Raji (cell line): Measurements from ENCODE around the gene ALKBH4.

Source experiments
- POLR2A ChIP-seq: IDR thresholded peaks from 2 replicates; pipeline ENCODE4 v1.6.1; 2011; ENCODE audit warnings: low read depth, low read length, control low read depth; ENCODE audit not compliant: insufficient read depth

Gene ALKBH4

DNA sequence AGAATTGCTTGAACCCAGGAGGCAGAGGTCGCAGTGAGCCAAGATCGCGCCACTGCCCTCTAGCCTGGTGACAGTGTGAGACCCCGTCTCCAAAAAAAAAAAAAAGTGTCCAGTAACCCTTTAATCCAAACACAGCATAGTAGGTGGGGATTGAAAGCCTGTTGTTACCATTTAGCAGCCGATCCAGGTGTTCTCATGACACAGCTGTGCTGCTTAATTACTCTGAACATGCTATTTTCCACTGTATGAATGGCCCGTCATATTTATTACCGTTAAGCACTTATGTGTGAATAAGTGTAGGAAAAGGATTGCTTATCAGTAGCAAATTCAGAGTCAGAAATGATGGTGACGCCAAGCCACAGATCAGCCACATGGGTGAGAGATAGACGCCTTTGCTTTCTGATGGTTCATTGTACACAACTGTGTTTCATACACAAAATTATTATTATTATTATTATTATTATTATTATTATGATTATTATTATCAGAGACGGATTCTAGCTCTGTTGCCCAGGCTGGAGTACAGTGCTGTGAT lies 42.9 kb downstream of the ALKBH4 start:
- TF ChIP-seq POLR2A = no peak

GRCh38 chr7:102418592-102418991 lies 46.1 kb downstream of the ALKBH4 start:
- TF ChIP-seq POLR2A = no peak

DNA sequence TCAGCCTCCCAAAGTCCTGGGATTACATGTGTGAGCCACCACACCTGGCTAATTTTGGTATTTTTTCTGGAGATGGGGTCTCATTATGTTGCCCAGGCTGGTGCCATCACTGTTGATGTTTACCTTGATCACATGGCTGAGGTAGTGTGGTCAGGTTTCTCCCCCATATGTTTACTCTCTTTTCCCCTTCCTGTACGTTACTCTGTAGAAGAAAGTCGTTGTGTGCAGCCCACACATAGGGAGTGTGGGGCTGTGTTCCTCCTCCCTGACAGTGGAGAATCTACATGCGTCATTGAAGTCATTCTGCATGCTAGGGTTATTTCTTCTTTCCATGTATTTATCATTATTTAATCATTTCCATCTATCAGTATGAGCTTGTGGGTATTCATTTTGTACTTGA lies 47.6 kb downstream of the ALKBH4 start:
- TF ChIP-seq POLR2A = no peak

DNA sequence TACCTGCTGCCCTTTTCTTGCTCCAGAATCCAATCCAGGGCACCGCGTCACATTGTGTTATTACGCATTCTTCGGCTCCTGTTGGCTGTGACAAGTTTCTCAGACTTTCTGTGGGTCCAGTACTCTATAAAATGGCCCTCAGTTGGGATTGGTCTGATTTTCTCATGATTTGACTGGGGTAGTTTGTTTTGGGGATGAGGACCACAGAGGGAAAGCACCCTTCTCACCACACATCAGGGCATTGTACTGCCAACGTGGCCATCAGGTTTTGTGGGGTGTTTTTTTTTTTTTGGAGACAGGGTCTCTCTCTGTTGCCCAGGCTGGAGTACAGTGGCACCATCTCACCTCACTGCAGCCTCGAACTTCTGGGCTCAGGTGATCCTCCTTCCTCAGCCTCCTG lies 48.3 kb downstream of the ALKBH4 start:
- no peak for TF ChIP-seq POLR2A

DNA sequence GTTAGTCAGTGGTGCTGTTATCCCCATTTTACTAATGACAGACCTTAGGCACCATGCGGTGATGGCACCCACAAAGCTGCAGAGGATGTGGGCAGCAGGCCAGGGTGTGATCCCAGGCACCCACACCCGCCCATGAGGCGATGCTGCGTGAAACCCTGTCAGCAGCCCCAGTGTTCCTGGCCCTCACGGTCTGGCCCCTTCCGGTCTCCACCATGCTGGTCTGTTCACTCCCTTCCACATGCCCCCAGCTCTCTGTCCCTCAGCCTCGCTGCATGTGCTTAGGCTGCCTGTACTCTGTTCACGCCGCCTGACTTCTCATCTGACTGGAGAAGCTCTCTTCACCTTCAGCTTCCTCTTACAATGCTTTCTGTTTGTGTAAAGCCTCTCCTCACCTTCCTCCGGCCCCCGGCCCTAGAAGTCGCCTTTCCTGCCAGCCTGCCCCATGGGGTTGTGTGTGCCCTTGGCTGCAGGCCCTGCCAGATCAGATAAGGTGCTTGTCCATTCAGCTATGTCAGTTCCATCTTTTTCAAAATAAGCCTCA lies 48.9 kb downstream of the ALKBH4 start:
- TF ChIP-seq POLR2A = peak; percentile 41; the same call in 1 of the 2 replicates

GRCh38 chr7:102413611-102414010 lies 51.1 kb downstream of the ALKBH4 start:
- TF ChIP-seq POLR2A = no peak

GRCh38 chr7:102413091-102413490 lies 51.6 kb downstream of the ALKBH4 start:
- no peak for TF ChIP-seq POLR2A

- no peak for TF ChIP-seq POLR2A
Observed at GRCh38 chr7:102412548-102412947, 52.1 kb downstream of the ALKBH4 start.

- TF ChIP-seq POLR2A = no peak
Observed at GRCh38 chr7:102410918-102411317, 53.7 kb downstream of the ALKBH4 start.

- TF ChIP-seq POLR2A = no peak
Observed at GRCh38 chr7:102410123-102410522, 54.5 kb downstream of the ALKBH4 start.

DNA sequence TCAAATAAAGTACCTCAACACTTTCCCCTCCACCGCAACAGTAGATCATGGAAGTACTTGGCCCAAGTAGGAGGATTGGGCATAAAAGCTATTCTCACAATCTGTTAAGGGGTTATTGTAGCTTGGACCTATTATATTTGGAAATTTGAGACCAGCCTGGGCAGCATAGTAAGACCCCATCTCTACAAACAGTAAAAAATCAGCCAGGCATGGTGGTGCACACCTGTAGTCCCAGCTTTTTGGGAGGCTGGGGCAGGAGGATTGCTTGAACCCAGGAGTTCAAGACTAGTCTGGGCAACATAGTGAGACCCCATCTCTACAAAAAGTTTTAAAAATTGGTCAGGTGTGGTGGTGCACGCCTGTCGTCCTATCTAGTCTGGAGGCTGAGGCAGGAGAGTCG lies 55.3 kb downstream of the ALKBH4 start:
- no peak for TF ChIP-seq POLR2A

DNA sequence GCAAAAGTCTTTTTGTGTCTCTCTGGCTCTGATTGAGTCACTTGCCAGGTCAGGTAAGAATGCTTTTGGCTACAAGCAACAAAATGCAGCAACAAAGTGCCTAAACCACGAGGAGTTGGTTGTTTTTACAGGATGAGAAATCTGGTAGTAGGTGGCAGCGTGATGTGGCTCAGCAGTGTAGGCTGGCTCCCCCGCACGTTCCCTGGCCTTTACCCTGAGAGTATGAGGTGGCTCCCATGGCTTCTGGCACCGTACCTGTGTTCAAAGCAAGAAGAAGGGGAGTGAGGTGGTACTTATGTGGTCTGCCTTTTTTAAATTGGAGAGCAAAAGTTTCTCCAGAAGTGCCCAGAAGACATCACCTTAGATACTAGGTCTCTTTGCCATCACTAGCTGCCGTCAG lies 56.8 kb downstream of the ALKBH4 start:
- no peak for TF ChIP-seq POLR2A
